Stimulated activated CD8-positive, alpha-beta memory T cell treated with anti-CD3 and anti-CD28 coated beads, Interleukin-7, amount 100 ng/mL, for 24 hours (primary cell): ENCODE data around the gene AP3S1.
"Not testable (repeated sequence)": the region's sequence is repeated elsewhere in the genome, so short reads cannot be mapped to it uniquely, and the experiment has no call there.

Experiments used
- DNase-seq: peaks from one replicate; pipeline ENCODE4 v3.0.0-alpha.2; 2020; ENCODE audit warnings: low read depth

AP3S1 gene

GRCh38 chr5:115841382-115842088 lies at the start of gene AP3S1, which contains the start of gene ATG12:
Gene AP3S1, plus strand, starts transcription at chr5:115841935. Its CDS starts 103 bp downstream, at chr5:115842038.
Gene ATG12, minus strand, starts transcription at chr5:115841565. Its CDS starts 13 bp downstream, at chr5:115841552.
- peak; percentile 79 for DNase-seq

DNA sequence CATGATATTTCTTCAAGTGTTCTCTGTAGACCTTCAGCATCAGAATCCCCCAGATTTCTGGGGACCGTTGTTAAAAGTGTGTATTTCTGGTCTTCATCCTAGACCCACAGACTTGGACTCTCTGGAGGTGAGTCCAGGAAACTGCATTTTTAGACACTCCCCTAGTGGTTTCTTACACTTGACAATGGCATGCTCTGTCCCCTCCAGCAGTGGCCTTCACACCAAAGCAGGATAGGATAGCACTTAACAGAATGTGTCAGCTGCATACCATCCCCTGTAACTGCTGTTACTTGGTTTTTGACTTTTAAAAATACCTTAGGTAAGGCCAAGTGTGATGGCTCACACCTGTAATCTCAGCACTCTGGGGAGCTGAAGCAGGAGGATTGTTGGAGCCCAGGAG lies 46.0 kb upstream of the AP3S1 start:
- no peak for DNase-seq

DNA sequence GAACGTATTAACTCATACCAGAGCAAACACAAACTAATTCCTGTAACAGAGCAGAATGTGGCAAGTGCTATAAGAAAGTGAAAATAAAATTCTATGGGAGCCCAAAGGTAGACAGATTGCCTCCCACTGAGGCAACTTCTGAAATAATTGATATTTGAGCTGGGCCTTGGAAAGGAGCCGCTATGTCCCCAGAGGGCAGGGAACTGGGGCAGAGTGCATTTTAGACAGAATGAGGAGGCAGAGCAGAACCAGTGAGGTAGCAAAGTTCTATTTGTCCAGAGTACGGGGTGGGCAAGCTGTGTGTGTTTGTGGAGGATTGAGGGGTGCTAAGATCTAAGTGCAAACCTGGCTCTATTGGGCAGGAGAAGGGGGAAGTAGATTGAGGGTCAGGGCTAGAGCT lies 45.1 kb upstream of the AP3S1 start:
- no peak for DNase-seq

DNA sequence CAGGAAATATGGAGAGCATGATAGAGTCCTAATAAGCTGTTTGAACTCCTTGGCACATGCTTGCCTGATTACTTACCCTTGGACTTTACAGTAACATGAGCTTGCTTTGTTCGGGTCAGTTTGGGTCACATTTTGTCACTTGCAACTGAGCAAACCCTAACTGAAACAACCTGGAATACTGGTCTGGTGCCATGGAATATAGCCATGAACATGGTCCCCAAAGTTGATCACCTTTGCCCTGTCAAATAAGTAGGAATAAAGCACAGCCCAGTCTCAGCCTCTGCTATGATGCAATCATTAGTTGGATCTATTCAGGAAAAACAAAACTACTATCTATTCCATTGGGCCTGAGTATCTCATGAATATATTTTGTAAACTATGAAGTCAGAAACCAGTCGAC lies 43.5 kb upstream of the AP3S1 start:
- DNase-seq, result no peak

DNA sequence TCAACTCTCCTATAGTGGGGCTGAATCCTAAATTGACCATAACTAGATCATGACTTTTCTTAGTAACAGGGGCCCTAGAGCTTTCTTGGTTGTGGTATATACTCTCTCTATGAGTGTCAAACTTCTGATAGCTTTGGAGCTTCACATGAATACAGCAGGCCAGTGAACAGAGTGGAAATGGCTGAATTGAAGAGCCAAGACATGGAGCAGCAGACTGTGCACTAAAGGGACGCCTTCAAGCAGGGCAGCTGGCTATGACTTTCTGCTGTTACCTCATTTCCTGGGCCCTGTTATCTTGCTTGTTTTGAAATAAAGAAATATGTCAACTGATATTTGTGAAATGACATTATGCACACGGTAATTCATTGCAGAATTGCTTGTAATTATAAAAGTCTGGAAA lies 41.6 kb upstream of the AP3S1 start:
- DNase-seq, result no peak

- DNase-seq, result no peak
Observed at GRCh38 chr5:115801152-115801551, 40.6 kb upstream of the AP3S1 start.

DNA sequence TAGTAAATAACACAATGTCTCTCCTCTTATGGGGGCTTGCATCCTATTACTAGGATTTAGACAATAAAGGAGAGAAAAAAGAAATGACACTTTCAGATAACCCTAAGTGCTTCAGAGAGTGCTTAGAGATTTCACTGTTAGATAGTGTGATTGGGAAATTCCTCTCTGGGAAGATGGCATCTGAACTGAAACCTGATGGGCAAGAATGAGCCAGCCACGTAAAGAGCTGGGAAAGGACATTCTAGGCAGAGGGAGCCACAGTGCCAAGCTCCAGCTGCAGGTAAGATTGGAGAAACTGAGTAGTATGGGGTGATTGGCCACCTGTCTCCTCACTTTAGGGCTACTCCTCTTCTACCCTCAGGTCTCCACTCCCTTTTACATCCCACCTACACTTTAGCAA lies 39.8 kb upstream of the AP3S1 start:
- no peak for DNase-seq

DNA sequence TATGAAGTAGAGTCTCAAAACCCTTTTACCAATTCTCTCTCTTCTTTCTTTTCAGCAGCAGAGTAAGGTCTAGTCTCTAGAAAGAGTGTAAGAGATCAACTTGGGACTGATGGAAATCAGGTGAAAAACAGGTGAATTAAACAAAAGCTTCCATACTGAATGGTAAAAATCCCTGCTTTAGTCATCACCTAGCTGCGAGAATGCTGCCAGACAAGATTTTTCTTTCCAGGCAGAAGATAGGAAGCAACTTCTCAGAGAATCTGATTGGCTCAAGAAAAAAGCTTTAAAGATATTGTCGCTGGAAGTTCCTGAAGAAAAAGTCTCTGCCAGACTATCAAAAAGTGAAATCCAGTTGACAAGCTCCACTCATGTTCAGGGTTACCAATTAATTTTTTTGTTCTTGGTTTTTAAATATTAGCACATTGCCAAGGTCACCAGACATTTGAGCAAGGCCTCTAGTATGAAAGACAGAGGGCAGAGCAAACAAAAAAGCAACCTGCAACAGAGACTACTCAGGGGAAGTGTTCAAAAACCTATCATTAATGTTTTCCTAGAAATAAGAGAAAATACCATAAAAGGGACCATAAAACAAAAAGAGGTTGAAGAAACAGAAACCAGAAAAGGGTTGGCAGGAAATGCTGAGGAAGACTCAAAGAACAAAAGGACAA lies 34.6 kb upstream of the AP3S1 start:
- DNase-seq, result no peak

GRCh38 chr5:115807654-115808052 lies 34.1 kb upstream of the AP3S1 start:
- no peak for DNase-seq

- DNase-seq, result not testable (repeated sequence)
Observed at GRCh38 chr5:115808066-115808465, 33.7 kb upstream of the AP3S1 start.

DNA sequence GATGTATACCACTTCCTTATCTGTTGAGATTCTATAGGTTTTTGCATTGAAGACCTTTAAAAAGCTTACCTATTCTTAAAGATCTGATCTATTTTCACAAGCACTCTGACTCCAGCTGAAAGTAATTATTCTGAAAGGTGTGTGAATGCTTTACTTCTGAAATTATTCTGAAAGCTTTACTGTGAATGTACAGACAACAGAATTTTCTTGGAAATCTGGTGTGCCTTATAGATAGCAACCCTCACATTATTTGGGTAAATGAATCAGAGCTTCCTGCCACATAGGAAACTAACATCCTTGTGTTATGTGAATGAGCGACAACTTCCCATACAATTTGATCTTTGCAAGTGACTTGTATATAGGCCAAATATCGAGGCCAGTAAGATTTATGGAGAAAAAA lies 31.8 kb upstream of the AP3S1 start:
- no peak for DNase-seq

DNA sequence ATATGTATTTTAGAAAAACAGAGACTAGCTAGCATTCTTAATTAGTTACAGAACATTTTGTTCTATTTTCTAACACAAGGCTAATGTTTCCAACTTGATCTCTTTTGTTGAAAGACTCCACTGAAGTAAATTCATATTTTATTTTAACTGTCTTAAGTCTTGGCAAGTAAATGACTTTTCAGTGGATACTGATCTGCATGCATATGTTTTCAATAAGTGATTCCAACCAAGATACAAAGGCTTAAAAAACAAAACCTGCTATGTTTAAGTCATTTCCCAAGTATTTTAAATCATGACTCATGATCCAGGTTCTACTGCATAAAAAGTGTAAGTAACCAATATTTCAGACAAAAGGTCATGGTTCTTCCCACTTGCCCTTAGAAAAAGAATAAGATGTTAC lies 31.0 kb upstream of the AP3S1 start:
- no peak for DNase-seq

GRCh38 chr5:115811406-115811805 lies 30.3 kb upstream of the AP3S1 start:
- DNase-seq, result no peak

DNA sequence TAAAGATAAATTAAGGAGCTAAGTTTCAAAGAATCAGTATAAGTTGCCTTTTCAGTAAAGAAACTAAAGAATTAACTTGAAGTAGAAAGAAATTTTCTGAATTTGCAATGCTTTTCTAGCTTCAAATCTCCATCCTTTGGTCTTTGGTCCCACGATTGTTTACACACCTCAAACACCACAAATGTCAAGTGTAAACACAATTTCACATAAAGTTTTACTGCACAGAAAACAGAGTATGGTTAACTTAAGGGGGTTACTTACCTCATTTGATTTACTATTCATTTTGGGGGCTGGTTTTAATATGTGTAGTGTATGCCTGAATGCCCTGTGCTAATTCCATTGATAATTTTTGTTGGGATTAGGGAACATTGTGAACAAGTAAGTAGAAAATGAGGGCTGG lies 29.4 kb upstream of the AP3S1 start:
- no peak for DNase-seq

GRCh38 chr5:115813719-115814118 lies 28.0 kb upstream of the AP3S1 start:
- no peak for DNase-seq

DNA sequence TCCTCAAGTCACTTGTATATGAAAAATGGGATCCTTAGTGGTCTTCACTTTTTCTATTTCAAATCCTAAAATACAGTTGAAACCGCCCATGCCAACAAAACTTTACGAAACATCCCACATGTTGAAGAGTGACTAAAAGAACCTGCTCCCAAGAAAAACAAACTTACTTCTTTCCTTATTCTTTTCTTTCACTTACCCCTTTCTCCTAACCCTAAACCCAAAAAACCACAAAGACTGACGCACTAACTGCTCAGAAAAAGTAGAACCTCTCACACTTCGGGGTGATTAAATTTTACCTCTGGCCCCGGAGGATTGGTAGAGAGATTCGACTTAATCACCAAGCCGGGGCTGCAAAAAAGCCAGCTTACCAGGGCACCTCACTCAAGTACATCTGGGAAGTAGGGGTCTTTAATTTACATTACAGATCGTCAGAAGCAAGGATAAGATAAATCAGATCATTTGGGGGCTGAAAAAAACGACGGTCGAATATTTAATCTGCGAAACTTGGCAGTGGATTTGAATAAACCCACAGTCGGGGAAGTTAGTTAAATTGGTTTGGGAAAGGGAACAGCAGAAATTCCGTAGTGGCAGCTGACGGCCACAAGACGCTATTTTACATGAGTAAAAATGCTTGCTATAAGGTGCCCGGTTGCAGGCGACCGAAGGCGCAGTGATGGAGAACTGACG lies 26.6 kb upstream of the AP3S1 start:
- no peak for DNase-seq

DNA sequence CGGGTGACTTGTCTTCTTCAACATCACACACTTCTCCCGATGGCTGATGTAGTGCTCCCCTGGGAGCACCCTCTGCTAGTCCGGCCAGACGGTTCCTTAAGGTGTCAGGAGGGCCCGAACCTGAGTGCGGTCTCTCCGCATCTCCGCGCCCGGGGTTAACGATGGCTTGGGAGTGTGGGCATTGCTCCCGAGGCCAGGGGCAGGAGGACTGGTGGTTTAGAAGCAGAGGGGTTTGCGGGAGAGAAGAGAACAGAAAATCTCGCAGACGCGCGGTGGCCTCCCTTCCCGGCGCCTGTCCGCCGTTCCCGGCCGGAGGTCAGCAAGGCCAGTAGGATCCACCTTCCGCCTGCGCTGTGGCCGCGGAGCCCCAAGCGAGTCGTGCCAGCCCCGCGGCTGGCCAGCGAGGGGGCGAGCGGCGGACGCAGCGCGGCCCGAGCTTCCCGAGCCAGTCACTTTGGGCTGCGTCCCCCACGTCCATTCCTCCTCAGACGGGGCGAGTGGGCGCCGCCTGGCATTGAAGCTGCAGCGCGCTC lies 26.0 kb upstream of the AP3S1 start:
- no peak for DNase-seq

GRCh38 chr5:115816226-115817081 lies 25.3 kb upstream of the AP3S1 start, which contains the start of gene CDO1:
Gene CDO1, minus strand, starts transcription at chr5:115816659. Its CDS starts 262 bp downstream, at chr5:115816397.
- DNase-seq, result no peak

- no peak for DNase-seq
Observed at GRCh38 chr5:115817386-115817785, 24.3 kb upstream of the AP3S1 start.

DNA sequence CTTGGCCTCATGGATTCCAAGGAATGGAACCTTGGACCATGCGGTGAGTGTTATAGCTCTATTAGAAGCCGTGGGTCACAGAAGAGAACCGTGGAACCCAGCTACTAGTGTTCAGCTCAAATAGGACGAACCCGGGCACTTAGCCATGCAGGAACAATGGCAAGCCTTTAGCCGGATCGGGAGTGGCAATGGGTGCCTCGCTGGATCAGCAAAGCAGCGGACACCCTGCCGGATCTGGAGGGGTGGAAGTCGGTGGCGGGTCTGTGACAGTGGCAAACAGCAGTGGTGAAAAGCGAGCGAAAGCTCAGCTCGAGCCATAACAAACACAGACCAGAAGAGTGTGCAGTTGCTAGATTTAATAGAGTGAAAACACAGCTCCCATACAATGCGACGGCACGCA lies 22.9 kb upstream of the AP3S1 start:
- DNase-seq, result no peak

- DNase-seq, result no peak
Observed at GRCh38 chr5:115820846-115821245, 20.9 kb upstream of the AP3S1 start.

DNA sequence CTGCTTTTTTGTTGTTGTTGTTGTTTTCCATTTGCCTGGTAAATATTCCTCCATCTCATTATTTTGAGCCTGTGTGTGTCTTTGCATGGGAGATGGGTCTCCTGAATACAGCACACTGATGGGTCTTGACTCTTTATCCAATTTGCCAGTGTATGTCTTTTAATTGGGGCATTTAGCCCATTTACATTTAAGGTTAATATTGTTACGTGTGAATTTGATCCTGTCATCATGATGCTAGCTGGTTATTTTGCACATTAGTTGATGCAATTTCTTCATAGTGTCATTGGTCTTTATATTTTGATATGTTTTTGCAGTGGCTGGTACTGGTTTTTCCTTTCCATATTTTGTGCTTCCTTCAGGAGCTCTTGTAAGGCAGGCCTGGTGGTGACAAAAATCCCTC lies 16.8 kb upstream of the AP3S1 start:
- DNase-seq, result not testable (repeated sequence)
